GM19238 (cell line): Measurements from ENCODE around the gene PFKFB3.
"Not testable (repeated sequence)": the region's sequence is repeated elsewhere in the genome, so short reads cannot be mapped to it uniquely, and the experiment has no call there.

Experiments
- DNase-seq: peaks from one replicate; pipeline ENCODE4 v3.0.0; 2011; ENCODE audit warnings: low spot score; ENCODE audit not compliant: insufficient read length

The PFKFB3 gene

GRCh38 chr10:6202098-6202683 is 541 bp upstream of the PFKFB3 start:
- no peak for DNase-seq

DNA sequence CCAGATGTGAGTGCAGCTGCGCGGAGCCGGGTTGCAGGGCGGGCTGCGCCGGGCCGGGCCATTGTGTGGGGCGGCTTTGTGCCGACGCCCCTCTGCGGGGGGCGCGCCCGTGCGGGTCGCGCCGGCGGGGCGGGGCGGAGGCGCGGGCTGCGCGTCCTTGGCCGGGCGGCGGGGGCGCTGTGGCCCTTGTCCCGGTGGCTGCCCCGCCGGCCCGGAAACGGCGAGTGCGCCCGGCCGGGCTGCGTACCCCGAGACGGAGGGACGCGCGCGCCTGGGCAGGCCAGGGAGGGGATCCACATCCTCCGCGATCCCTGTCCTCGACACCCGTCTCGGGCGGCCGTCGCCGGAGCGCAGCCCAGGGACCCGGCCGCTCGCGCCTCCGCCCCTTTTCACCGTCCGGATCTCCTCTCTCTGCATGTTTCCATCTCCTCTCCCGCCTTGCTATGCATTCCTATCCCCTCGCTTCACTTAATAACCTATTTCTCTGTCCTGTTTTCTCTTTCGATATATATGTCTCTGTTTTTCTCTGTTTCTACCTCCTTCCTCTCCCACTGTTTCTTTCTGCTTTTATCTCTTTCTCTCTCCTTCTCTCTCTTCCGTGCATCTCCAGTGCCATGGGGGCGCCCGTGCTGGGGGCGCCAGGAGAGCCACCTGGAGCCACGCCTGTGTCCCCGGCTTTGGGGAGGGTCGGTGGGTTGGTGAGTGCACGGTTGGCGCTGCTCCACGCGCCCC is 765 bp downstream of the PFKFB3 start:
- peak; percentile 81 for DNase-seq

GRCh38 chr10:6204063-6204340 is 1.3 kb downstream of the PFKFB3 start:
- no peak for DNase-seq

DNA sequence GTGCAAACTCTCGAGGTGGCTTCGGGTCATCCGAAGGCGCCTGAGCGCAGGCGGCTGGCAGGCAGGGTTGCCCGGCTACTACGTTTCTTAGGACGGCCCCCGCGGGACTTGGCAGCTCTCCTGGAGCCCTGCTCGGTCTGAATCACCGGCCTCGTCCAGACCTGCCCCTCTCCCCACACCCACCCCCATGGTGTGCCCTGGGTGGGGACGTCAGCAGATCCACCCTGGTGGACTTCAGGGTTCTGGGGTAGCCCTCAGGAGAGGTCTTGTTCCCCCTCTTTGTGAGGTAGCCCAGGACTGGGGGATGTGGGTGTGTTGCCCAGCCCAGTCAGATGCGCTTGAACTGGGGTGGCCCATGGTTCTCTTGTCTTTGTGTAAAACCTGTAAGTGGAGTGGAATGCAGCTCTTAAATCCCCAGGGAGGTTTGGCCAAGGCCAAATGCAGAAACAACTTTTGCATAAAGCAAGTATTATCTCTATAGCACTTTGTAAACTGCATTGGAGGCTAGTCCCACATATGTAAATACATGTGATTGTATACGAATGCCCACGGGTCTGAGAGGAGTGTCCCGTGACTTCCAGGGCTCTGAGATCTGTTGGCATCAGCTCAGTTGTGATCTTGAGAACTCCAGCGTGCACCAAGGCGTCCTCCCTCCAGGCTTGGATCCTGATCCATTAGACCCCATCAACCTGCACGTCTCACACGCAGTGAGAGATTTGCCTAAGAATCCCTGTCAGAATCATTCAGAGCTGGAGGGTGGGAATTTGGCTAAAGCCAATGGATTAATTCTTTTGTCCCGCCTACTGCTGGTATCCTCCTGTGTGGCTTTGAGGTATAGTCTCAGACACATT is 1.8 kb downstream of the PFKFB3 start:
- no peak for DNase-seq

DNA sequence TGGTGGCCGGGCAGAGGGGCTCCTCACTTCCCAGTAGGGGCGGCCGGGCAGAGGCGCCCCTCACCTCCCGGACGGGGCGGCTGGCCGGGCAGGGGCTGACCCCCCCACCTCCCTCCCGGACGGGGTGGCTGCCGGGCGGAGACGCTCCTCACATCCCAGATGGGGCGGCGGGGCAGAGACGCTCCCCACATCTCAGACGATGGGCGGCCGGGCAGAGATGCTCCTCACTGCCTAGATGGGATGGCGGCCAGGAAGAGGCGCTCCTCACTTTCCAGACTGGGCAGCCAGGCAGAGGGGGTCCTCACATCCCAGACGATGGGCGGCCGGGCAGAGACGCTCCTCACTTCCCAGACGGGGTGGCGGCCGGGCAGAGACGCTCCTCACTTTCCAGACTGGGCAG is 3.8 kb downstream of the PFKFB3 start:
- DNase-seq: not testable (repeated sequence)

- no peak for DNase-seq
Observed at GRCh38 chr10:6207658-6208057, 4.9 kb downstream of the PFKFB3 start.

DNA sequence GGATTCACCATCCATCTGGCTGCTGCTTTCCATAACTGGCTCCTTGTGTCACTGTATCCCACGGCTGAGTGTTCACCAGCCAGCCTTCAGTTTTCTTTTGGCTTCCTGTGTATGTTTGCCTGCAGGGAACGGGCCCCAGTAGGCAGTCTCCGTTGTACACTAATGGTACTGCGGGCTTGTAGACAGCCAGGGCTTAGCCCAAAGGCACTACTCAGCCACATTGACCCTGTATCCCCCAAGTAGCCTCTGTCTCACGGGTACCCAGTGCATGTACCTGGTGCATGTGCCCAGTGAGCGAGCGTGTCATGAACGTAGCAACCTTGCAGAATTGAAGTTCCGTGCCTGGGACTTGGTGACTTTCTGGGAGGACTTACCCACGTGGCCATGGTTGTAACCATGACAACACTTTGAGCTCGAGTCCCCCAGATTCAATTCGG is 6.1 kb downstream of the PFKFB3 start:
- no peak for DNase-seq

GRCh38 chr10:6211341-6211670 is 8.6 kb downstream of the PFKFB3 start:
- DNase-seq: no peak

DNA sequence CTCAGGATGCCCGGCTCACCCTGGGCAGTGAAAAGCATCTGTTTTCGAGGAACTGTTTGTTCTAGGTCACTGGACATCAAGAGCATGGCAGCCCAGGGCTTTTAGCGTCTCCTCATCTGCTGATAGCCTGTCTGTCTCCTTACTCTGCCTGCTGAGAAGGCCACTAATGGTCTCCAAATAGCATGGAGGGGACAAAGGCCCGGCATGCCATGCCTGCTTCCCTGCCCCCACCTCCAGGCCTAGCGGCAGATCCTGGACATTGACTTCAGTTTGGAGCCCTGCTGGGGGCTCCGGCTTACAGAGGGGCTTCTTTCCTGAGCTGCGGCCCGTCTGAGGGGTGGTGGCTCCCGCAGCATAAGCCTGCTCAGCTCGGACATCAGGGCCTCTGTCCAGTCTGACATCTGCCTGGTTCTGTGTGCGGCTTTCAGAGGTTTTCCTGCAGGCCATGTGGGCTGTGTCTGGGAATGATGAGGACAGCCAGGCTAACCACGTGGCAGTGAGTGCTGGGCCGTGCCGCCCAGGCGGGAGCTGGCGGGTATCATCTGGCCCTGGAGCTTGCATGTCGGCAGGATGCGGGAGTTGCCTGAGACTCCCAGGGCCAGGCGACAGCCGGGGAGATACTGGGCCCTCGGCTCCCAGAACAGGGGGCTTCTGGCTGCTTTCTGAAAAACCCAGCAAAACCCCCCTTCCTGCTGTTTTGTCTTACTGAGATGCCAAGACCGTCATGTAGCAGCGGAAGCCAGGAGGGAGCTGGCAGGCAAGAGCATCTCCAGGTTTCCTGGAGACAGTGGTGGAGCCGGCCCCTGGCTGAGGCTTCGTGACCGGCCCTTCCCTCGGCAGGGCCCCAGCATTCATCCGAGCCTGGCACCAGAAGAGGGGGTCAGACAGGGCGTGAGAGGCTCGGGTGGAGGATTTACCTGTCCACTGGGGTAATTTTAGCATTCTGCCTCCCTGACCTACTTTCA is 9.2 kb downstream of the PFKFB3 start:
- no peak for DNase-seq

DNA sequence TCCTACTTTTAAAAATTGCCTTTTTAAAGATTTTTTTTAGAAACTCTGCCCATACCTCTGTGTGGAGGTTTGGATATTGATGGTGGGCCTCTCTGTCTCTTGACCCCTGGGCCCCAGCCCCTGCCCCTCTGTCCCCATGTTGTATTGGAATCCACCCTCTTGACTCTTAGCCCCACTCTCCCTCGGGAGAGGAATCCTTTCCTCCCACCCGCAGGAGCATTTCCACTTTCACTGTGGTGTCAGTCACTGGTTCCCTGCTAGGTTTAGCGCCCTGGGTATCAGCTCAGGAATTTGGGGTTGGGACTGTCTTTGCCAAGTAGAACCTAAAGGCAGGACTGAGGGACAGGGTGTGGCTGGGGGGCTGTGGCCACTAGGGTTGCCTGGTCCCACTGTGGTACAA is 10.1 kb downstream of the PFKFB3 start:
- DNase-seq: no peak

GRCh38 chr10:6213257-6213905 is 10.6 kb downstream of the PFKFB3 start:
- DNase-seq: no peak

- no peak for DNase-seq
Observed at GRCh38 chr10:6213908-6214307, 11.2 kb downstream of the PFKFB3 start.

- no peak for DNase-seq
Observed at GRCh38 chr10:6214612-6215011, 11.9 kb downstream of the PFKFB3 start.

- DNase-seq: no peak
Observed at GRCh38 chr10:6215241-6215640, 12.5 kb downstream of the PFKFB3 start.

DNA sequence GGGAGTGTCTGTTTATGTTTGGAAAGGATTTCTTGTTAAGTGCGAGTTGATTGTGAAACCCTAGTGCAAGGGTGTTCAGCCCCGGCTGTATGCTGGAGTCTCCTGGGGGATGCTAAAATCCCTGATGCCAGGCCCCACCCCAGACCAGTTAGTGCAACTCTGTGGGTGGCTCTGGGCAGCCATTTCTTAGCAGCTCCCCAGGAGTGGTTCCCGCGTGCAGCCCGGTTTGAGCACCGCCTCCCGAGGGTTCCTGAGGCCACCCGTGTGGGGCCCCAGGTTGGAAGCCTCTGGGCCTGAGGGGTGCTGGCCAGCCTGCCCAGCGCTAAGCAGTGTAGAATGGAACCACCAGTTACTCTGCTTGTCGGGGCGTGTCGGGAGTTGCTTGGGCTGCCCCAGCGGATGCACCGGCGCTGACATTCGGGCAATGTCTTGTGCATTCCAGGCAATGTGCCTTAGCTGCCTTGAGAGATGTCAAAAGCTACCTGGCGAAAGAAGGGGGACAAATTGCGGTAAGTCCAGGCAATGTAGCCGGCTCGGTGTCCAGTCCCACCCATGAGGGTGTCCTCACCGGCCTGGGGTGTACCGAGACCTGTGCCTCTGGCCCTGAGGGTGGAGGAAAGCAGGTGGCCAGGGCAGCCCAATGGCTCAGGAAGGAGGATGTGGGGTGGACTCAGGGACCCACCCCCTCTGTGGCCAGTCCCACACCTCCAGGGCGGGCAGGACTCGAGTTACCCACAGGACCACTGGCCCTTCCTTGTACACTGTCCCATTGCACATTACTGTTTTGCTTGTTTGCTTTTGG is 13.2 kb downstream of the PFKFB3 start:
- DNase-seq: no peak

DNA sequence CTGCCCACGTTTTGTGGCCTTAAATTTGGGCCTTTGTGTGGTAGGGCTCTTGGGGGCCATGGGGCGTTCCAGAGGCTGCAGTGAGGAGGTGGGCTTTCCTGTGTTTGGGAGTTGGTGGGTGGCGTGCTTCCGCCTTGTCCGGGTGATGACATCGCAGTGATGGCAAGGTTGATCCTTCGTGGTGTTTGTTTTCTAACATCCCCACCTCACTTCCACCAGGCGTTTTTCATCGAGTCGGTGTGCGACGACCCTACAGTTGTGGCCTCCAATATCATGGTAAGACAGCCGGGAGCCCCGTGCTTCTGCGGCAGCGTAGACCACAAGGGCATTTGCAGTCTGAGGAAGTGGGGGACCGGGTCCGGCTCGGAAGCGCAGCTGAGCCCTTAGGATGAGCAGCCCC is 14.2 kb downstream of the PFKFB3 start:
- no peak for DNase-seq

GRCh38 chr10:6217611-6218010 is 14.9 kb downstream of the PFKFB3 start:
- DNase-seq: no peak

DNA sequence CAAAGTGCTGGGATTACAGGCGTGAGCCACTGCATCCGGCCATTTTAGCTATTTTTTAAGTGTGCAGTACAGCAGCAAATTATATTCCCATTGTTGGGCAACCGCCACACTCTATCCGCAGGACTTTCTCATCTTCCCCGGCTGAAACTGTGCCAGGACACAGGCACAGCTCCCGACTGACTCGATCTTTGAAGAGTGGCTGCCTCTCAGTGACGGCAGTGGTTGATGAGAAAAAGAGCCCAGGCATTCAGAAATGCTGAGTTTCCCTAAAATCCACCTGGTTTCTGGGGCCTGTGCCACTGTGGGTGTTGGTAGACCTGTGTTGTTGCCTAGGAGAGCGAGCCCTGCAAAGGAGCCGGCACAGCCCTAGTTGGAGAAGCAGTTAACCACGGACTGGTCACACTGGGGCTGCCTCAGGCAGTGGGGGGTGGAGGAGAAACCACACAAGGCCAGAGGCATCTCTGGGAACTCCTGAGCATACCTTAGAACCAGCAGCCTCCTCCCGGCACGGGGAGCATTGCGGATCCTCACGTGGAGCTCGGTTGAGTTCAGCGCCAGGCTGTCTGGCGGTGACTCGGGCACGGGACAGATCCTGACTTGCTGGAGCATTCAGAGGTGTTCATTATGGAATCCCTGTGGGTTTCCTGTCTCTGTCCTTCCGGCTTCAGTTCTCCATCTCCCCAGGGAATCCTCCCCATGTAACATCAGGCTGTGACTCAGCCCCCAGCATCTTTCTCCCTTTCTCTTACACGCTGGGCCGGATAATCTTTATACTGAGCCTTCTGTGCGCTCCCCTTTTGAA is 16.2 kb downstream of the PFKFB3 start:
- DNase-seq: no peak

DNA sequence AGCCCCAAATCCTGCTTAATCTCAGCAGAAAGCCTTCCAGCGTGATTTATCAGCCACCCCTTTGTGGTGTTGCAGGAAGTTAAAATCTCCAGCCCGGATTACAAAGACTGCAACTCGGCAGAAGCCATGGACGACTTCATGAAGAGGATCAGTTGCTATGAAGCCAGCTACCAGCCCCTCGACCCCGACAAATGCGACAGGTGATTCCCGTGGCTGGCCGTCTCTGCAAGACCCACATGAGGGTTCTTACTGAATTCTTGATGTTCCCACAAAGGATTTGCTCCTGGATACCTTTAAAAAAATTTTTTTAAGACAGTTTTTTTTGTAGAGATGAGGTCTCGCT is 16.7 kb downstream of the PFKFB3 start:
- no peak for DNase-seq
